NCI-H2171 treated with DMSO at 0.1 percent for 48 hours (cell line): Measurements from ENCODE around the gene FGF12.

ENCODE experiments used
- DNase-seq: peaks from one replicate; lab custom pipeline; 2025; lab: John Stamatoyannopoulos, UW

The FGF12 gene

DNA sequence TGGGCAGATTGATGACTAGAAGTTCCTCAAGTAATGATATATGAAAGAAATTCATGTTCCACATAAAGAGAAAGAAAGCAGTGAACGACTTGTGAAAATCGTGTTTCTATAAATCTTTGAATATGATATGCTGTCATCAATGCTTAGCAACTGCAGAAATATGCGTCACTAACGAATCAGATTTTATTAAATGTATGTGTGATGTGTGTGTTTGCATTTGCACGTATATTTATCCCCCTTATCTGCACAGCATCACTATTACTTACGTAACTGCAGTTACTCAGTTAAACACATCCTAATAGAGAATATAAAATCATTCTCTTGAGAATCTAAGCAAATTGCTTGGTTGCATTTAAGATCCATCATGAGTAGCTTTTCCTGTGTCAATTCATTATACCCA lies 468.6 kb downstream of the FGF12 start:
- no peak for DNase-seq

DNA sequence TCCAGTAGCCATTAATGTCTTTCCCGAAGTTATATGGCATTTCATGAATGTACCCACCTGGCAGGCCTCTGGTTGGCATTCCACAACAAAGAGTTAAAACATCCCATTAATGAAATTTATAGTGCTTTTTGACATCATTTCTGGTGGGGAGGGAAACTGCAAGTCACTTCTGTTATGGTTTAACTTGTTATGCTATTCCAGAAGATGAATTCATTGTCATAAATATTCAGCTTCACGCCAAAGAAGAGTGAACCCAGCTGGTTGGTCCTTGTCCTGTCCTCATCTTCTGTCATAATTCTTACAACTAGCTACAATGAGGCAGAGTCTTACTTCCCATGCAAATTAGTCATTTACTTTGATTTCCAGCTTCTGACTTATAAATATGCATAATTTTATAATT lies 471.5 kb downstream of the FGF12 start:
- no peak for DNase-seq

DNA sequence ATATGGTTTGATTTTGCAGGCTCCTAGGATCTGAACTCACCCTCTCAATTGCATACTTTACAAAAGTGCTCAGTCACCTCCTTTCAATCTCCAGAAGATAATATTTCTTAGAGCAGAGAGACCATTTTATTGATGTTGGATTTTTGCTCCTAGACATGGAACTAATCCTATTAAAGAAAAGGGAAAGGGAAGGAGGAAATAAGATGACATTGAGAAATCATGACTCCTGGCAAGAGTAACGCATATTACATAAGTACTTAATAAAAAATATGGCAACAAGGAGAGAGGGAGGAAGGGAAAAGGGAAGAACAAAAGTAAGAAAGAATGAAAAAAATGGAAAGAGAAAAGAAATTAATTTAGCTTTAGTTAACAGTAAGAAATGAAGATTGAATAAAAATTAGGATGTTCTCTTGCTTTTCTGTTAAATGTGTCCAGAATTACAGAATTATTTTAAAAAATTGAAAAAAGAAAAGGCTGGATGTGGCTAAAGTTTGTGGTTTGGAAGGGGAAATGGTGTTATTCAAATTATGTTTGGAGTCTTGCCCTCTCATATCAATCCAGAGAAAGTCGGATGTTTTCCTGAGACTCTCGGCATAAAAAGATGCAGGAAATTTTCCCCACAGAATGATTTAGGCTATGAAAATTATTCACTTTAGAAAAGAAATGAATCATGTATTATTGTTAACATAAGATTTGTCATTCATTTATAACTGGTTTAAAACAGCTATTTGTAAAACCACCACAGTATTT lies 474.0 kb downstream of the FGF12 start:
- DNase-seq = no peak

DNA sequence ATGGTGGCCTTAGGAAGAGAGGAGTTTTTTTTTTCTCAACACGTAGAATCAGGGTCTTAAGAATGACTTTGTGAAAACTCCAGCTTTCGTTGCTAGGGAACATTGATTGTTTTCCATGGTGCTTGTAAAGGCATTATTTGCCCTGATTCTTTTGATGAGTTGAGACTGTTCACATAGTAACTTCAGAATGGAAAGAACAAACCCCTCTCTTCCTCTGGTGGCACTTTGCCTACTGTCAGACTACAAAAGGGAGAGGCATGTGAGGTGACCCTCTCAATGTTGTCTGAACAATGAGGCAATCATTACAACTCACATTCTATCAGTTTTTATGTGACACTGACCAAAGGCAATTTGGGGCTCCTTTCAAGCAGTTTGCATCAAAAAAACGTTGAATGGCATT lies 477.8 kb downstream of the FGF12 start:
- DNase-seq = no peak

DNA sequence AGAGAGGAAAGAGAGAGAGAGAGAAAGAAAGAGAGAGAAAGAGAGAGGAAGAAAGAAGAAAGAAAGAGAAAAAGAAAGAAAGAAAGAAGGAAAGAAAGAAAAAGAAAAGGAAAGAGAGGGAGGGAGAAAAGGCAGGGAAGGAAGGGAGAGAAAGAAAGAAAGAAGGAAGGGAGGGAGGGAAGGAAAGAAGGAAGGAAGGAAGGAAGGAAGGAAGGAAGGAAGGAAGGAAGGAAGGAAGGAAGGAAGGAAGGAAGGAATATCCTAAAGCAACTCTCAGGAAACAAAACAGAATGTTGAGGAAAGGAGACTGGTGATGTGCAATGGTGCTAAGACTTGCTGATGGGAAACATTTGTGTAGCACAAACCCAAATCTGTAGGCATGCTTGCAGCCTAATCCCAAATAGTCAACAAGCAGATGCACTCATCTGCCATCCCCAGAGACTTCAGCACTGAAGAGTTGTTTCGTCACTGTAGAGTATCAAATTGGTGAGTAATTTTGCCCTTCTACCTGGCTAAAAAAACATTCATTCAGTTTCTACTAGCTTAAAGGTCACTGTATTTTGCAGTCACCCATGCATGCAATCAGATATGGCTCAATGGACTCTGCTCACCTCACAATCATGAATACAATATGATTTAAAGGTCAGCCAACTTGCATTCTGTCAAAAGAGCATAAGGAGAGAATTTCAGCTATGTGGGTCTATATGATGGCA lies 480.3 kb downstream of the FGF12 start:
- DNase-seq = peak; percentile 74

DNA sequence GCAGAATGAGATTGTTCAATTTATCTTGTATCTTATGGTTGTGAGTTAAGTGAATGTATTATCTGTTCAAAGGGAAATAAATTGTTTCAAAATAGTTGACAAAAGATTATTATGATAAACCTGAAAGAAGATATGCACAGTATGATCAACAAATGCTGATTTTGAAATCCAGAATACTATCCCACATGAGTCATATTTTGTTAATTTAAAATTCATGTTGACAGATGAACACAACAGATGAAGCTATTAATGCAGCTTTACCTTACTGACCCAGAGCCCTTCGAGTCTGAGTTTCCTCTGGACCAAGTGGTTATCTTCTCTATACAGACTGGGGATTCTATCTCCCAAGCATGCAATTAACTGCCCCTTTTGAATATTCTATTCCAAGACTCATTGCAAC lies 482.8 kb downstream of the FGF12 start:
- DNase-seq = peak; percentile 10

DNA sequence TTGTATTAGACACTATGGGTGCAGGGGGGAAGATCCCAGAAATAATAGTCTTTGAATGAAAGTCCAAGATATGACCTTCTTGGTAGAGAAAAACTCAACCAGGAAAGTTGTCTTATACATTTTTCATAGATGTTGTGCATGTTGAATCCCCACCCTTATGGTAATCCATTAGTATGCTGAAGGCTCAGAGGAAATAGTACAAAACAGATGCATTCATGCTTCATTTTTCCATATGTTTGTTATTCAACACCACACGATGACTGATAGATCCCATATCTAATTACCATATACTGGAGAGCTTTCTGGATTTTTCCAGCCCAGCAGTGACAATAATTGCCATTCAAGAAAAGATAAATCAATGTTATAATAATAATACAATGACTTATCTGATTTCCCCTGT lies 487.4 kb downstream of the FGF12 start:
- DNase-seq = peak; percentile 92

DNA sequence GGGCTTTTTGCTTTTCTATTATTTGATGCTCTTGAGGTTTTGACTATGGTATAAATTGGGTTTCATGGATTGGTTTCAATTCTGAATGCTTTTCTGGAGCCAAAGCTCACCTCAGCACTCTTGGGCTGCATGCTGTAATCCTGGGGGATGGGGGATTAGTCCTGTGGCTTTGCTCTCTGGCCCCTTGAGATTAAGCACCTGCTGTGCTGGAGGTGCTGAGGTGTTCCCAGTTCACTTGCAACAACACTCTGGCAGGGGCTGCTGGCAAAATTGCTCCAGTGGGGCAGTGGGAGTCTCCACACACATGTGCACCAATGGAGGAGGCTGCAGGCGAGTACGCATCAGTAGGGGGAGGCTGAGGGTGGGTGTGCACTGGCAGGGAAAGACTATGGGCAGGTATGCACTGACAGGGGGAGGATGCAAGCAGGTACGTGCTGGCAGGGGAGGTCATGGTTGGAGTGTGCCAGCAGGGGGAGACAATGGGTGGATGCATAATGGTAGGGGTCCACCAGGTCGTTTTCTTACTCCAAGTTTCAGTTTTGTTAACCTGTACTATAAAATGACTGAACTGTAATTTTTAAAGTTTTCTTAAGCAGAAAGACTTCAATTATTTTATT lies 489.2 kb downstream of the FGF12 start:
- no peak for DNase-seq

DNA sequence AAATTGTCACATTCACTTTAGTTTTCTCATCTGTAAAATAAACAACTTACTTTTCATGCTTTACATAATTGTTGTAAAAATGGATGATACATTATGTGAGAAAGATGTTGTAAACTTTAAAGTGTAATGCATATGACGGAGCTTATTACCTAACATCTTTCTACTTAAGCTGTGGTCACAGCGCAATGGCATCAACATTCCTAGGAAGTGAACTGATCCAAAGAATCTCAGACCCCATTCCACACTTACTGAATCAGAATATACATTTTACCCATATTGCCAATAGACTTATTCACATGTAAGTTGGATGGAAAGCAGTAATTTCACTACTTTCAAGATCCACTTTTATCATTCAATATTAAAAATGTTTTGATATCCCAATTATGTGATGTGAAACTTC lies 497.5 kb downstream of the FGF12 start:
- no peak for DNase-seq

DNA sequence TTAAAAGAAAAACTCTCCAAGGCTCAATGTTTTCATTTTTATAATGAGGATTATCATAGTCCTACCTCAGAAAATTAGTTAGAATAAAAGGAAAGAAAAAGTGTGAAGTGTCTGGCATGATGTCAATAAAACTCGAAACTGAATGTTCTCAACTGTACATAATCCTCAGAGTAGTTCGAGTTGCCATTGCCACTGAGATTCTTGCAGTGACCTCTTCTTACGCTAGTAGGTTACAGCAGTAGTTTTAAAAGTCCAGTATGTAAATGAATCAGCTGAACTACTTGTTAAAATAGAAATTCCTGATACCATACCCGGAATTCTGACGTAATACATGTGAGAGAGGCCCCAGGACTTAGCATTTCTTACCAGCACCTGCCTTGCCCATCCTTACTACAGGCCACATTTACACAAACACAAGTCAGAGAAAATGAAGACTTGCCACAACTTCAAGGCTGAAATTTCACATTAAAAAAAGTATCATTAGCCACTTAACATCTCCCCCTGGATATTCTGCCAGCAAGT lies 502.6 kb downstream of the FGF12 start:
- no peak for DNase-seq

DNA sequence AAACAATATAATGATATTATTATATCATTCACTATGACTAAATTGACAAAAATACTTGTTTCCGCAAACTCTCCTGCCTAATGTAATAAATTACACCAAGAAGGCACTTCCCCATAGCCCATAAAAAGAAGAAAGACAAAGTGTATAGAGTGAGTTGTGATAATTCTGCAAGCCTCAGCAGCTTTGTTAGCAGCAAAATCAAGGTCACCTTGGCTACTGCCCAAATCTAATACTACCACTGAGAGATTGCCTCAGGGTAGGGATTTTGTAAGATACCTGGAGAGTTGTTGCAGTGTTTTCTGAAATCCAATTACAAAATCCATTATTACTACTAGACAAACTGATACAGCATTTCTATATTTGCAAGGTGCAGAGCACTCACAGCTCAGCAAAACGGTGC lies 503.5 kb downstream of the FGF12 start:
- no peak for DNase-seq

DNA sequence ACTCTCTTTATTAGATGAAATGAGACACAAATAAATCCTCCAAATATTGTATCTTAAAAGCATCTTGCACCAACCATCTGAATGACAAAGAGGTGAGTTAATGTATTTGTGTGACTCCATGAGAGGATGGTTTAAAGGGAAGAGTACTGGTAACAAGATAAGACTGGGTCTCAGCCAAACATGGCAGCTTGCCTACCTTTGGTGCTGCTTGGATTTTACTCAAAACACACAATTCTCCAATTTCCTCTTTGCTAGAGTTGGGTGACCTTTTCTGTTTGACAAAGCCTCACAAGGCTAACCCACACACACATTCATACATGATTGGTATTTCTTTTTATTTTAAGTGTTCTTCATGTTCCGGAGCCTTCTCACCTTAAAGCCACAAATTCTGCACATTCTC lies 506.4 kb downstream of the FGF12 start:
- DNase-seq = no peak

DNA sequence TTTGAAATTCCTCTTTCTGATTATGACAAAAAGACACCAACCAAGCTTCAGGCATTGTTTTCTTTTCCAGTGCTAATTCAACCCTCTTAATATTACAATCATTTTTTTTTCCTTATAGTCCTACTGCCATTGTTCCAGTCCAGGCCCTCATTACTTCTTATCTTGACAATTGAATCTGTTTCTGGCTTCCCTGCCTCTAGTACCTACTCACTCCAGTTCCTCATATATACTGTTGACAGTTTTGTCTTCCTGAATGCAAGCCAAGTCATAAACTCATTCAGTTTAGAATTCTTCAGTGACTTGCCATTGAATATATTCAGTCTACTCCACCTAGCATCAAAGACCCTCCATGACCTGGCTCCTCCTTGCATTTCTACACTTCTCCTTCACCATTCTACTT lies 507.4 kb downstream of the FGF12 start:
- no peak for DNase-seq

DNA sequence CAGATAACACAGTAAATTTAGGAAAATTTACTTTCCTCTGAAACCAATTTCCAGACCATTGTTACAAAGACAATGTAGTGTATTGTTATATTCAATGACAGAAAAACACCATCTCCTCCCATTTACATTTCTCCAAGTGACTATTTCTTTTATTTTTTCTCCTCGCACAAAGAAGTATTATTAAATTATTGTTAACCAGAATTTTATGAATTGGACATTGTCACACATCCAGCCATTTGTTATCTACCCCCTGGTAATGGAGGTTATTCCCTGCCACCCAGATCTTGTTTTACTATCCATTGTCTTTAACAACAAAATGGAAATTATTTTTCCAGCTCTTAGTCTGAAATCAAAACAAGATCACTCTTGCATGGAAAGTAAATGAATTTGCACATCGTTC lies 511.3 kb downstream of the FGF12 start:
- DNase-seq = no peak

DNA sequence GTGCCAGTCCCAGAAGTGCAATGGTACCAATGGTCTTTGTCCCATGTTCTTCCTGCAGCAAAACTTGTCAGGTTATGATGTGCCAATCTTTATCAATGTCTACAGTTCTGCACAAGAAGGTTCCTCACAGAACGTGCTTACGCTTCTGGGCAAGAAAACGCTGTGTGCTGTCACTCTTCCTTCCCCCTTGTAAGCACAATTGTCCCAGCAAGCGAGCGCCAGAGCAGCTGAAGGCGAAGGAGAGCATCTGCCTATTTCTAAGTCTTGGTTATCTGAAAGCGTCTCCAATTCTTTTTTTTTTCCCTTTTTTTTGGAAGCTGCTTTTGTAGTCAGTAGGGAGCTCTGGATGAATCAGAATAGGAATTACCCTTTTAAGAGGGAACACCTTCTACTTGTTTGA lies 514.4 kb downstream of the FGF12 start:
- no peak for DNase-seq

DNA sequence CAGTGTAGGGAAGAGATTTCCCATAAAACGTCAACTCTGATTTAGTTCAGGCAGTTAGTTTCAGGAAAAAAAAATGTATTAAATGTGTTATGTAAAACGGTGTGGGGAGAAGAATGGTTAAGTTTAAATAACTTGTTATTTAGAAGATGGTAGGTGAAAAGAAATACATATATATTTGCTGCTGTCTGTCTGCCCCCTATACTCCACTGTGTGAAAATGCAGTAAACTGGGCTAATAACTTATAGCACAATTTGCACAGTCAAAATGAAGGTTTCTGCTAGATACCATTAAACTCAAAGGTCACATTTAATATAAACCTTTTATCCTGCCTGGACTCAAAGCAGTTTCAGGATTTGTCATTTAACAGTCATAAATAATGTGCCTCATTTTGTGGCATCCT lies 515.0 kb downstream of the FGF12 start:
- no peak for DNase-seq

DNA sequence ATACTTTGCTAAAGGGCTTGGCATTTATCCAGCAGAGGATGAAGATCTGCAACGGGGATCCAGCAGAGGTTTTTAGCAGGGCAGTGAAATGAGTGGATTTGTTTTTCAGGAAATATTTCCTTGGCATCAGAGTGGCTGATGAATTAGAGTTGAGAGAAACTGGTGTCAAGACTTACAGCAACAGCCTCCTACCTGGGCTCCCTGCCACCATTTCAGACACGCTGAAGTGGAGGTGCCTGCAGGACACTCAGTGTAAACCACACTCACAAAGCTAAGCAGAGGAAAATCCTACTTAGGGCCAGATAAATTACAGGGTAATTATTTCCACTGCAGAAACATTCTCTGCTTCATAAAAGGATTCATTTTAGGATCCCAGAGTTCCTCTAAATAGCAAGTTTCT lies 519.7 kb downstream of the FGF12 start:
- DNase-seq = peak; percentile 54

DNA sequence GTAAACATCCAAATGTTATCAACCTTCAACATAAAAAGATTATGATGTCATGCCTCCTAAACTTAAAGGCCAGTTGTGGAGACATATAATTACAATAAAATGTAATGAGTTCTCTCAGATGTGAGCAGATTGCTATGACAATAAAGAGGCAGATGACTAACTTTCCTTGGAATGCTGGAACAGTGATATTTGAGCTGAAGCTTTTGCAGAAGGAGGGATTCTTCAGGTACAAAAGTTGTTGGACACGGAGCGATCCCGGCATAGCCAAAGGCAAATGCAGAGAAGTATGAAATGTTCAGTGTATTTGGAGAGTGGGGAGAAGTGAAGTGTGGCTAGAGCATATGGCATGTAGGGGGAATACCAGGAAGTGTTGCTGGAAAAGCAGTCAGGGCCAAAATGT lies 520.1 kb downstream of the FGF12 start:
- no peak for DNase-seq

DNA sequence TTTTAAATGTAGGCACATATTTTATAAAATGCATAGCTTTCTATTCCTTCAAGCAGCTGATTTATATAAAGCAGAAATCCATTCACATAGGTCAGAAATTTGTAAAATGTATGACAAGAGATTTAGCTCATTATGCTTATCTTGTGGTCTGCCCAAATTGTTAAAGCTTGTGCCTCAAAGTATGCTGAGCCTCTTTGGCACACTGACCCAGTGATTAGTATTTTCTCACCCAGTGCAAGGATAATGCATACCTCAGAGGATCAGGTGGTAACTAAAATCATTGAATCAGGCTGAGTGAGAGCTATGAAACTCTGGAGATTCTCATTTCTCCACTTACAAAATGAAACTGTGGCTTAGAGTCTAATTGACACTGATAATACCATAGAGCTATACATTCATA lies 533.3 kb downstream of the FGF12 start:
- DNase-seq = no peak

DNA sequence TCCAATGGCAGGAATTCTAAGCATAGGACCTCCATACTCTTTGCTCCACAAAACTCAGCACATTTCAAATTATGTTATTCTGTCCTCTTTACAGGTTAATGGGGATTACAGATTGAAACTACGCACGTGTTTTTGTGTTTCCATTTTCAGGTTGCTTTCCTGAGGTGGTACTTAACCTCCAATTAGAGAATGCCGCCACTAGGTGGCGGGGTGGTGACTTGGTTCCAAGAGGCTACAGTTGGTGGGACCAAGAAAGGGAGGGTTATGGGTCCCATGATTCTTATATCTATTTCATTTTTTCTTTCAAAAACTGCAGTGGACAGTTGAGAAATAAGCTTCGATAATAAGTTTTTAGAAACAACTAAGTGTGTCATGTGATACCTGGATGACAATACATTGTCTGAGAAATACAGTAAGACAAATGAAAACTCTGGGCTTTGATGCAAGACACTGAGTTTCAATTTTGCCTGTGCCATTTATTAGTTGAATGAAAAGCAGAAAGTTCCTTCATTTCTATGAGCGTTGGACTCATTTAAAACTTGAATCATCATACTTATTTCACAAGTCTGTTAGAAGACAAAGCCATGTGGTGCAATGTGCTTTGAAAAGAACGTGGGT lies 539.0 kb downstream of the FGF12 start:
- peak; percentile 61 for DNase-seq

DNA sequence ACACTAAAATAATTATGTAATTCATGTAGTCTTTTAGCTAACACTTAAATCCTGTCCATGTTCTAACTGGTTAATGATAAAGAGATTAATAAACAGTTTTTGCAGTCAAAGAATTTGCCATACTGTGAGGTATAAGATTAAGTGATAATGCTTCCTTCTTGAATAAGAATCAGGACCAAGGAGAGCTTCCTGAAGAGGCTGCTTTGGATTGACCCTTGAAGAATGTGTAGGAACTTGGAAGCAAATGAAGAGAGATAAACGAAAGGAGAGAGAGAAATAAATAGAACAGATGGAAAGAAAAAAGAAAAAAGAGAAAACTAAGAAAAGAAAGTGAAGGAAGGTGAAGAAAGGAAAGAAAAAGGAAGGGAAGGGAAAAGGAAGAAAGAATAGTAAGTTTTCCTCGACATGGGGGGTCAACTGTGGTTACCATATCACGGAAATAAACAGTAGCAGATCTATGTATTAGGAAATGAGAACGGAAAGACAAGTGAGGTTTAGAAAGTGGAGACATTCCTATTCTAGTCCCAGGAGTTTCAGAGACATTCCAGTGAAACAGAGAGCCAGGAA lies 539.8 kb downstream of the FGF12 start:
- DNase-seq = no peak

DNA sequence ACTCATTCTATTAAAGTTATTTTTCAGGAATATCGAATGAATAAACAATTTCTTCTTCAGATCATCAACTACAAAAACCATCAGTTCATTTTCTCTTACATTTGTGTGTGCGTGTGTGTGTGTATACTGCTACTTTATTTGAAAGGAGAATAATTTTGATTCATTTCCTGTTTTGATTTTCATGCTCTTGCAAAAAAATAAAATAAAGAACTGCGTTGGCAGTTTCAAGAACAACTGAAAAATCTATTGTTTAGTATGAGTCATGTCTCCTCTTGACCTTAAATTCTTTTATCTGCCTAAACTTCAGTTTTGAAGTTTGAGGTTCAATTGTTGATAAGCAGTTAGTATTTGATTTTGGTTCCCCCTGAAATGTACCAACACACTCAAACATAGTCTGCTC lies 540.8 kb downstream of the FGF12 start:
- no peak for DNase-seq
